ENCODE data around the gene FAH.
"Not testable (repeated sequence)": the region's sequence is repeated elsewhere in the genome, so short reads cannot be mapped to it uniquely, and the experiment has no call there.

FAH gene

GRCh38 chr15:80152896-80153876 is at the start of gene FAH:
FAH (plus strand) TSS chr15:80152999; CDS start chr15:80153055, 56 bp downstream.
- no peak for DNase-seq (ENCODE audit: low read depth in 2 of 2, low spot score in 1 of 2)

- no peak for DNase-seq (ENCODE audit: low read depth in 2 of 2, low spot score in 1 of 2)
Observed at GRCh38 chr15:80105193-80105592, 47.6 kb upstream of the FAH start.

- no peak for DNase-seq (ENCODE audit: low read depth in 2 of 2, low spot score in 1 of 2)
Observed at GRCh38 chr15:80105595-80105994, 47.2 kb upstream of the FAH start.

- DNase-seq (ENCODE audit: low read depth in 2 of 2, low spot score in 1 of 2), result no peak
Observed at GRCh38 chr15:80106051-80106450, 46.7 kb upstream of the FAH start.

GRCh38 chr15:80107204-80107603 is 45.6 kb upstream of the FAH start:
- no peak for DNase-seq (ENCODE audit: low read depth in 2 of 2, low spot score in 1 of 2)

DNA sequence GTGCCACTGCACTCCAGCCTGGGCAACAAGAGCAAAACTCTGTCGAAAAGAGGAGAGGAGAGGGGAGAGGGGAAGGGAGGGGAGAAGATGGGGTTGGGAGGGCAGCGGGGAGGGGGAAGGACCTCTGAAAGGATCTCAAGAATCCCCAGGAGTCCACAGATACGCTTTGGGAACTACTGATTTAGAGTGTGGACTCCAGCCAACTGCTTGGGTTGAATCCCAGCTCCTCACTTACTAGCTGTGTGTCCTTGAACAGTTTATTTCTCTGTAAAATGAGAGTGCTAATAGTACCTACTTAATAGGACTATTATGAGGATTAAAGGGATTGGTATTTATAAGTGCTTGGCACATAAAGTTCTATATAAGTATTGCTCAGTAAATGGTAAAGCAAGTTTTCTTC is 45.0 kb upstream of the FAH start:
- no peak for DNase-seq (ENCODE audit: low read depth in 2 of 2, low spot score in 1 of 2)

- no peak for DNase-seq (ENCODE audit: low read depth in 2 of 2, low spot score in 1 of 2)
Observed at GRCh38 chr15:80109388-80109787, 43.4 kb upstream of the FAH start.

DNA sequence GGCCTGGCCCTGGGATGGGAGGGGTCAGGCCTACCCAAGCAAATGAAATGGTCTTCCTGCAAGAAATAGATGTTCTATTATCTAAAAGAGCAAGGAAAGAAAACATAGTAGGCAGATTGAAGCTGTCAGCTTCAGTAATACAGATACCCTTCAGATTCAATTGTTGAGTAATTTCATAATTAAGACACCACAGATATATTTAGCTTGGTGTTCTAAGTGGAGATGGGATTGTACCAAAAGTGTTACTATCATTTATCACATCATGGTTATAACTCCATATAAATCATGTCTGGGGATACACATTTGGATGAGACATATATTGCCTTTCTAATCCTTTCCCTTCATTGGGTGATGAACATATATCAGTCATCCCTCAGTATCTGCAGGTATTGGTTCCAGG is 41.9 kb upstream of the FAH start:
- no peak for DNase-seq (ENCODE audit: low read depth in 2 of 2, low spot score in 1 of 2)

DNA sequence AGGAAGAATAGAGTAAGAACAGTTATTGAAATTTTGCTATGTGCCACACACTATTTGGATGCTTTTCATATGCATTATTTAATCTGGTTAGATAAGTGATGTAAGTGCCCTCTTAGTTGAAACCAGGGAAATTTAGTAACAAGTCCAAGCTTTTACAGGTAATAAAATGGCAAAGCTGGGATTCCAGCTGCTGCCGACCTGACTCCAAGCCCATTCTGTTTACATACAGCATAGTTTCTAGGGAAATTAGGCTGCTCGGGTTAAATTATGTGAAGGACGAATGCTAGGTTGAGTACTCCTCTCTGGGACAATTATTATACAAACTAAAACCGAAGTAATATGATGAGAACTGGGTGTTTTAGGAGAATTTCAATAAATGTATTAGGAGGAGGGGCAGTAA is 38.7 kb upstream of the FAH start:
- DNase-seq (ENCODE audit: low read depth in 2 of 2, low spot score in 1 of 2), result no peak

DNA sequence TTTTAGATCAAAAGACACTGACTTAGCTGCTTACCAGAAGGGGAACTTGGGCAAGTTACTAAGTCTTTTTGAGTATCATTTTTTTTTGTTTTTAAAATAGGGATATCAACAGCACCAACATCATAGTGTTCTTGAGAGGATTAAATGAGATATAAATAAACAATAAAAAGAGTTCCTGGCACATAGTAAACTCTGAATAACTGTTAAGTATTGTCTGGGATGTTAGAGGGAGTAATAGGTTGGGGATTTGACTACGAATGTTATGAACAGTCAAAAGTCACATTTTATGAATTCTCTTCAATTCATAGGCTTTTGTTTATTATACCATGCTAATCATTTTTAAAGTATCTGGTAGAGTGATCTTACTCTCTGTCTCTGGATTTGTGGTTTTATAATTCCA is 37.8 kb upstream of the FAH start:
- DNase-seq (ENCODE audit: low read depth in 2 of 2, low spot score in 1 of 2), result no peak

GRCh38 chr15:80118956-80119355 is 33.8 kb upstream of the FAH start:
- no peak for DNase-seq (ENCODE audit: low read depth in 2 of 2, low spot score in 1 of 2)

- DNase-seq (ENCODE audit: low read depth in 2 of 2, low spot score in 1 of 2), result no peak
Observed at GRCh38 chr15:80120636-80121035, 32.2 kb upstream of the FAH start.

GRCh38 chr15:80121546-80121945 is 31.3 kb upstream of the FAH start:
- no peak for DNase-seq (ENCODE audit: low read depth in 2 of 2, low spot score in 1 of 2)

DNA sequence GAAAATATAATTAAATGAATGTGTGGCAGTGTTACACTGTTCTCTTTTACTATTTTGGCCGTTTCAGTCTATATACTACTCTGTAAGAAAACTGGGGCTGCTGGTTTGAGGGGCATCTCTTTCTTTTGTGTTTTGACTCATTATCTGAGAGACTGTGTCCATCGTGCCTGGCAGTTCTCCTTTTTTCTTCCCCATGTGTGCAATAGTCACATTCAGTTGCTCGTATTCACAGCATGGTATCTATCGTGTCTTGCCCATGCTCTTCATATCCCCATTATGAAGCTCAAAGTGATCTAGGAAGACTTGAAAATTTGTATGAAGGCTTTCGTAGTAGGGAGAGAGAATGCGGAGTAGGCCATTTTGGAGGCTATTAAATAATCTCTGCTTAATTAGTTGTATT is 29.8 kb upstream of the FAH start:
- no peak for DNase-seq (ENCODE audit: low read depth in 2 of 2, low spot score in 1 of 2)

- DNase-seq (ENCODE audit: low read depth in 2 of 2, low spot score in 1 of 2), result not testable (repeated sequence)
Observed at GRCh38 chr15:80127253-80127652, 25.5 kb upstream of the FAH start.

- no peak for DNase-seq (ENCODE audit: low read depth in 2 of 2, low spot score in 1 of 2)
Observed at GRCh38 chr15:80127911-80128310, 24.9 kb upstream of the FAH start.

DNA sequence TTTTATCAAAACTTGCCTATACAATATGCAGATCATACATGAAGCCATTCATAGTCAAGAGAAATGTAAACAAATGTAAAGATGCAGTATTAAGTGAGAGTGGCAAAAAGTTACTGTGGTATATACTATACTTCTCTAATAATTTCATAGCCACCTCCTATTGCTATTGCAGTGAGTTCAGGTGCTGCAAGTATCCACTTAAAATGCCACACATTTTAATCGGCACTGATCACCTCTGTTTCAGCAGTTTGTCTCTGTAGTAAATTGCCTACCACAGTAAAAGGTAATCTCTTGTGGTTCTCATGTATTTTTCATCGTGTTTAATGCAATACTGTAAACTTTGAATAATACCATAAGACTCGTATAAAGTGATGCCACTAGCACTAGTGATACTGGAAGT is 20.4 kb upstream of the FAH start:
- DNase-seq (ENCODE audit: low read depth in 2 of 2, low spot score in 1 of 2), result no peak

DNA sequence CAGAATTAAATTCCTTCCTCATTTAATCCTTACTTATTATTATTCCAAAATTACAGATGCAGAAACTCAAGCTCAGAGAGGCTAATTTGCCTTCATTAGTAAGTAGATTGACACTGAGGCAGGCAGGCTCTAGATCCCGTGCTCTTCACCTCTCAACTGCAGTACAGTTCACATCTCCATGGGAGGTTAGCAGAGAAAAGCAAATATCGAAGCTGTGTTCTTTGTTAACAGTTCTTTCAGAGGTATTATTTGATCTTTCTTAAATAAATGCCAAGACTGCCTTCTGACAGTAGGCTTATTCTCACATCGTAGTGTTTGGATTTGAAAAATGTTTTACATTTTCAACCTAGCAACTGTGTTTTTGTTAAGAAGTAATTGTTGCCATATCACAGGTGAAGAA is 15.9 kb upstream of the FAH start:
- DNase-seq (ENCODE audit: low read depth in 2 of 2, low spot score in 1 of 2), result no peak

DNA sequence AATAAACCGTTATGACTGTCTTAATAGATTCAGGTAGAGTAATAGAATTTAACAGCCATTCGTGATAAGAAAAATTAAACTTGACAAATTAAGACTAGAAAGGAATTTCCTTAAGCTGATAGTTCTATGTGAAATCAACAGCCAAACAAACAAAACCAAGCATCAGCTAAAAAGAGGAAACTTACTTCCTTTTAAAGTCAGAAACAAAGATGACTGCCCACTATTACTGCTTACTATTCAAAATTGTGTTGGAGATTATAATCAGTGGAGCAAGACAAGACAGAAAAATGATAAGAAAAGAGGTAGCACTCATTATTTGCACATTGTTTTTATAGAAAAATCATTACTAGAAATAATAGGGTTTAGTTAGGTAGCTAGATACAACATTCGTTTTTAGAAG is 13.8 kb upstream of the FAH start:
- DNase-seq (ENCODE audit: low read depth in 2 of 2, low spot score in 1 of 2), result no peak

- DNase-seq (ENCODE audit: low read depth in 2 of 2, low spot score in 1 of 2), result no peak
Observed at GRCh38 chr15:80140909-80141308, 11.9 kb upstream of the FAH start.

DNA sequence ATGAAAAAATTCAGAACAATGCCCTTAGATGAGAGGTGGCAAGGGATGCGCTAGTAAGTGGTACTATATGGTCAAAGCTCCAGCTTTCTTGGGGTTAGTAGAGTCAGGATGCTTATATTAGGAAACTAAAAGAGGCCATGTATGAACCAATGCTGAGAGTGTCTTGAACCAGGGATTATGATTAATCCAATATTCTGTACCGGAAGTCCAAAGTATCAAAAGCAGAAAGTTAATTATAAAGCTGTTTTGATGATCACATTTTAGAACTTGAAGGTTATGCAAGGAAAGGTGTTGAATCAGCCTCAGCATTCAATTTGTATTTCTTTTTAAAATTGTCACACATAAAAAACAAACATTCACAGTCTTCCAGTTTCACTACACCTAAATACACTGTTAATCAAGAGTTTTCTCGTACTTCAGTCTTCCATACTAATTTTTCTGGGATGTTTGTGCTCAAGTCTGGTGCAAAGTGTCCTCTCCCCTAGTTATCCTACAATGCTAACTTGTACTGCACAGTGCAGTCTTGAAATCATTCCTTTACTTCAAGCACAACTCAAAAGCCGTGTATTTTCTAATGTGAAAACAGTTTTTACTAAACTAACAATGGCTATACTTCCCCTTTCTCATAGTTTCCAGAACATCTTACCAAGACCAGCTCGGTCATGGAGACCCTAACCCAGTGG is 10.7 kb upstream of the FAH start:
- DNase-seq (ENCODE audit: low read depth in 2 of 2, low spot score in 1 of 2), result no peak

- no peak for DNase-seq (ENCODE audit: low read depth in 2 of 2, low spot score in 1 of 2)
Observed at GRCh38 chr15:80142646-80143045, 10.2 kb upstream of the FAH start.

Measured in stimulated activated CD8-positive, alpha-beta memory T cell treated with anti-CD3 and anti-CD28 coated beads, Interleukin-4, amount 100 ng/mL, for 4 hours (primary cell).